Breast epithelium (tissue), 3 donors: ENCODE data around the gene KBTBD3.

ENCODE experiments used
- CTCF ChIP-seq, 3 donors: fragments of 450-650 bp; IDR thresholded peaks; one replicate each; pipeline ENCODE4 v1.5.1; 2016 to 2017; ENCODE audit warnings: antibody characterized with exemption in 3 of 3, mild to moderate bottlenecking in 3 of 3, moderate library complexity in 3 of 3
- POLR2A ChIP-seq: fragments of 450-650 bp; IDR thresholded peaks from one replicate; pipeline ENCODE4 v1.6.1; 2016; ENCODE audit warnings: antibody characterized with exemption, mild to moderate bottlenecking, moderate library complexity

GRCh38 chr11:106063009-106063408 is 14.1 kb downstream of the KBTBD3 start:
- TF ChIP-seq CTCF (IDR thresholded peaks at IDR 0.05) (no peak), POLR2A (no peak)
